ENCODE measurements around the gene KIF3B. TPM values are rescaled to one million over a fixed set of nuclear protein-coding genes. Genes with fewer than 3 reads are reported as not detected.
A peak's percentile ranks its signal among the peaks of the same experiment; 100 is the strongest.
"Not testable (repeated sequence)": the region's sequence is repeated elsewhere in the genome, so short reads cannot be mapped to it uniquely, and the experiment has no call there.

Gene KIF3B
- polyA plus RNA-seq, 4 donors, result 16.2 to 62.0 (median 26.5) TPM

- 71 to 87% (median 84%) methylated on average over 1 of the region's 1 CpG for WGBS, 3 donors
- Histone ChIP-seq H3K4me3 (ENCODE audit: low read depth in 1 of 3, low read length in 3 of 3) (no peak overlapping the region), H3K27ac (ENCODE audit: low read depth in 1 of 3, low read length in 2 of 3) (peak overlapping the region in 1 of 3 donors; percentile 11), H3K36me3 (ENCODE audit: control insufficient read depth in 3 of 3, insufficient read depth in 2 of 3, low read depth in 1 of 3, low read length in 3 of 3) (peaks cover 2 to 38% (median 7%) of the 10 kb centered on the region in 3 donors), H3K27me3 (ENCODE audit: control insufficient read depth in 3 of 3, insufficient read depth in 3 of 3, low read length in 3 of 3) (no peaks in the 10 kb centered on the region), H3K9me3 (ENCODE audit: control insufficient read depth in 2 of 2, insufficient read depth in 1 of 2, low read depth in 1 of 2, low read length in 1 of 2) (no peaks in the 10 kb centered on the region), H3K4me1 (ENCODE audit: control insufficient read depth in 3 of 3, insufficient read depth in 2 of 3, low read depth in 1 of 3, low read length in 2 of 3) (peaks cover 0 to 10% (median 2%) of the 10 kb centered on the region in 3 donors)
- FAIRE-seq, result no peak
- DNase-seq, result no peak
These were observed 43.9 kb downstream of the KIF3B start for GRCh38 chr20:32321390-32321789.

- not testable (repeated sequence) for H3K4me3 ChIP-seq (ENCODE audit: low read depth in 1 of 3, low read length in 3 of 3); DNase-seq; H3K27ac ChIP-seq (ENCODE audit: low read depth in 1 of 3, low read length in 2 of 3); FAIRE-seq; H3K27me3 ChIP-seq (ENCODE audit: control insufficient read depth in 3 of 3, insufficient read depth in 3 of 3, low read length in 3 of 3); H3K9me3 ChIP-seq (ENCODE audit: control insufficient read depth in 2 of 2, insufficient read depth in 1 of 2, low read depth in 1 of 2, low read length in 1 of 2)
- H3K36me3 ChIP-seq (ENCODE audit: control insufficient read depth in 3 of 3, insufficient read depth in 2 of 3, low read depth in 1 of 3, low read length in 3 of 3), result peaks cover 0 to 33% (median 2%) of the 10 kb centered on the region in 3 donors
- 96 to 99% (median 98%) methylated on average over 12 of the region's 12 CpGs for WGBS, 3 donors
- peaks cover 0 to 11% (median 2%) of the 10 kb centered on the region in 3 donors for H3K4me1 ChIP-seq (ENCODE audit: control insufficient read depth in 3 of 3, insufficient read depth in 2 of 3, low read depth in 1 of 3, low read length in 2 of 3)
These were observed 44.8 kb downstream of the KIF3B start for GRCh38 chr20:32322260-32322659.

GRCh38 chr20:32323761-32324160 is 46.3 kb downstream of the KIF3B start:
- Histone ChIP-seq H3K36me3 (ENCODE audit: control insufficient read depth in 3 of 3, insufficient read depth in 2 of 3, low read depth in 1 of 3, low read length in 3 of 3) (peaks cover 0 to 29% (median 1%) of the 10 kb centered on the region in 3 donors), H3K4me1 (ENCODE audit: control insufficient read depth in 3 of 3, insufficient read depth in 2 of 3, low read depth in 1 of 3, low read length in 2 of 3) (peaks cover 0 to 11% (median 2%) of the 10 kb centered on the region in 3 donors)
- not testable (repeated sequence) for FAIRE-seq; DNase-seq; H3K4me3 ChIP-seq (ENCODE audit: low read depth in 1 of 3, low read length in 3 of 3); H3K9me3 ChIP-seq (ENCODE audit: control insufficient read depth in 2 of 2, insufficient read depth in 1 of 2, low read depth in 1 of 2, low read length in 1 of 2); H3K27me3 ChIP-seq (ENCODE audit: control insufficient read depth in 3 of 3, insufficient read depth in 3 of 3, low read length in 3 of 3); H3K27ac ChIP-seq (ENCODE audit: low read depth in 1 of 3, low read length in 2 of 3)
- WGBS, 3 donors, result 94 to 95% (median 94%) methylated on average over 5 of the region's 5 CpGs

GRCh38 chr20:32325706-32326503 is 48.5 kb downstream of the KIF3B start:
- no peaks in the 10 kb centered on the region for H3K9me3 ChIP-seq (ENCODE audit: control insufficient read depth in 2 of 2, insufficient read depth in 1 of 2, low read depth in 1 of 2, low read length in 1 of 2)
- DNase-seq, result peak; percentile 64 to 79
- no peak for FAIRE-seq
- H3K4me3 ChIP-seq (ENCODE audit: low read depth in 1 of 3, low read length in 3 of 3), result no peak overlapping the region
- H3K36me3 ChIP-seq (ENCODE audit: control insufficient read depth in 3 of 3, insufficient read depth in 2 of 3, low read depth in 1 of 3, low read length in 3 of 3), result peaks cover 0 to 30% (median 2%) of the 10 kb centered on the region in 3 donors
- H3K4me1 ChIP-seq (ENCODE audit: control insufficient read depth in 3 of 3, insufficient read depth in 2 of 3, low read depth in 1 of 3, low read length in 2 of 3), result peaks cover 0 to 11% (median 2%) of the 10 kb centered on the region in 3 donors
- H3K27ac ChIP-seq (ENCODE audit: low read depth in 1 of 3, low read length in 2 of 3), result peak overlapping the region; percentile 14 to 79 (median 65)
- no peaks in the 10 kb centered on the region for H3K27me3 ChIP-seq (ENCODE audit: control insufficient read depth in 3 of 3, insufficient read depth in 3 of 3, low read length in 3 of 3)
- WGBS, 3 donors, result 38 to 64% (median 48%) methylated on average over 6 of the region's 6 CpGs

DNA sequence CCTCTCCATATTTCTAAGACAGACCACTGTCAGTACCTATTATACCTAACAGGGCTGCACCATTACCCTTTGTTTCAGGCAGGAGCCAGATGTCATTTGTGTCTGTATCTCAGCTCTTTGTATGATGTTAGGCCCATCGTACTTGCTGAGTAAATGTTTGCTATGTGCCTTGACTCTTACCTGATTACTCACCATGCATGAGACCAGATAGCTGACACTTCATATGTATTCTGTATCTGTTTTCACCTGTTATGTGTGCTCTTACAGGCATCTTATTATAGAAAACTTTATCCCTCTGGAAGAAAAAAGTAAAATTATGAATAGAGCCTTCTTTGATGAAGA is 49.0 kb downstream of the KIF3B start:
- Histone ChIP-seq H3K36me3 (ENCODE audit: control insufficient read depth in 3 of 3, insufficient read depth in 2 of 3, low read depth in 1 of 3, low read length in 3 of 3) (peaks cover 0 to 34% (median 7%) of the 10 kb centered on the region in 3 donors), H3K27ac (ENCODE audit: low read depth in 1 of 3, low read length in 2 of 3) (peak overlapping the region; percentile 14 to 79 (median 65)), H3K4me3 (ENCODE audit: low read depth in 1 of 3, low read length in 3 of 3) (no peak overlapping the region), H3K9me3 (ENCODE audit: control insufficient read depth in 2 of 2, insufficient read depth in 1 of 2, low read depth in 1 of 2, low read length in 1 of 2) (no peaks in the 10 kb centered on the region), H3K4me1 (ENCODE audit: control insufficient read depth in 3 of 3, insufficient read depth in 2 of 3, low read depth in 1 of 3, low read length in 2 of 3) (peaks cover 0 to 11% (median 2%) of the 10 kb centered on the region in 3 donors), H3K27me3 (ENCODE audit: control insufficient read depth in 3 of 3, insufficient read depth in 3 of 3, low read length in 3 of 3) (no peaks in the 10 kb centered on the region)
- WGBS, 3 donors, result 8 to 64% (median 35%) methylated on average over 1 of the region's 1 CpG
- FAIRE-seq (no peak), DNase-seq (peak; percentile 30 to 51)

- Histone ChIP-seq H3K27ac (ENCODE audit: low read depth in 1 of 3, low read length in 2 of 3) (peak overlapping the region in 1 of 3 donors; percentile 79), H3K4me3 (ENCODE audit: low read depth in 1 of 3, low read length in 3 of 3) (no peak overlapping the region), H3K9me3 (ENCODE audit: control insufficient read depth in 2 of 2, insufficient read depth in 1 of 2, low read depth in 1 of 2, low read length in 1 of 2) (no peaks in the 10 kb centered on the region), H3K4me1 (ENCODE audit: control insufficient read depth in 3 of 3, insufficient read depth in 2 of 3, low read depth in 1 of 3, low read length in 2 of 3) (peaks cover 0 to 11% (median 3%) of the 10 kb centered on the region in 3 donors), H3K27me3 (ENCODE audit: control insufficient read depth in 3 of 3, insufficient read depth in 3 of 3, low read length in 3 of 3) (no peaks in the 10 kb centered on the region), H3K36me3 (ENCODE audit: control insufficient read depth in 3 of 3, insufficient read depth in 2 of 3, low read depth in 1 of 3, low read length in 3 of 3) (peaks cover 0 to 41% (median 13%) of the 10 kb centered on the region in 3 donors)
- 92 to 94% (median 93%) methylated on average over 9 of the region's 9 CpGs for WGBS, 3 donors
- DNase-seq (no peak), FAIRE-seq (no peak)
These were observed 49.7 kb downstream of the KIF3B start for GRCh38 chr20:32327087-32327681.

DNA sequence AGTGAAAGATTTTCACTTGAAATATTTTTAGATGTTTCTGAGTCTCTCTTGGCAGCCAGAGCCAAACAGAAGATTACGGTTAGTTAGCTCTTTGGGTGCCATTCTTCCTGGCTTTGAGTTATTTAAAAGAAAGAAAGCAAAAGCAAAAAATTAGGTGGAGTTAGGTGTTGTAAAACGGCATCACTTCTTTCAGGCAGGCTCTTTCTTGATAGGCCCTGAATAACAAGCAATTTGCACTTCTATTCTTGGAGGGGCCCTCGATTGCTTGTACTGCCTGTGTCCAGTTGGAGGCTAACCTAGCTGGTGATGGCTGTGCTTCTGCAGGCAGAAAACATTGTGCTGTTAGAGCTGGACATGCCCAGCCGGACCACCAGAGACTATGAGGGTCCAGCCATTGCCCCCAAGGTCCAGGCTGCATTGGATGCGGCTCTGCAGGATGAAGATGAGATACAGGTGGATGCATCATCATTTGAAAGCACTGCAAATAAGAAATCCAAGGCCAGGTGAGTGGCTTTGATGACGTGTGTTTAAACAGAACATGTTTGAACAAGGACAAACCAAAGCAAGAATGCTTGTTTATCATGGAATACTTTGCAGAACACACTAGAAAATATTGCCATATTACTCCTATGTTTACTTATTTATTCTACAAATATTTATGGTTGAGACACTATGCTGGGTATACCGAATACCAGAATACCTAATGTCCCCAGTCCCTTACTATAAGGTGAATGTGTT is 52.5 kb downstream of the KIF3B start:
- H3K27me3 ChIP-seq (ENCODE audit: control insufficient read depth in 3 of 3, insufficient read depth in 3 of 3, low read length in 3 of 3), result no peaks in the 10 kb centered on the region
- no peak for DNase-seq
- peaks cover 3 to 44% (median 16%) of the 10 kb centered on the region in 3 donors for H3K36me3 ChIP-seq (ENCODE audit: control insufficient read depth in 3 of 3, insufficient read depth in 2 of 3, low read depth in 1 of 3, low read length in 3 of 3)
- no peak for FAIRE-seq
- no peaks in the 10 kb centered on the region for H3K9me3 ChIP-seq (ENCODE audit: control insufficient read depth in 2 of 2, insufficient read depth in 1 of 2, low read depth in 1 of 2, low read length in 1 of 2)
- H3K4me3 ChIP-seq (ENCODE audit: low read depth in 1 of 3, low read length in 3 of 3), result no peak overlapping the region
- H3K4me1 ChIP-seq (ENCODE audit: control insufficient read depth in 3 of 3, insufficient read depth in 2 of 3, low read depth in 1 of 3, low read length in 2 of 3), result peaks cover 0 to 13% (median 8%) of the 10 kb centered on the region in 3 donors
- WGBS, 3 donors, result 84 to 87% (median 84%) methylated on average over 7 of the region's 7 CpGs
- H3K27ac ChIP-seq (ENCODE audit: low read depth in 1 of 3, low read length in 2 of 3), result no peak overlapping the region

GRCh38 chr20:32330555-32330897 is 53.1 kb downstream of the KIF3B start:
- H3K27me3 ChIP-seq (ENCODE audit: control insufficient read depth in 3 of 3, insufficient read depth in 3 of 3, low read length in 3 of 3), result no peaks in the 10 kb centered on the region
- WGBS, 3 donors, result 83 to 100% (median 85%) methylated on average over 1 of the region's 1 CpG
- H3K4me3 ChIP-seq (ENCODE audit: low read depth in 1 of 3, low read length in 3 of 3), result no peak overlapping the region
- H3K9me3 ChIP-seq (ENCODE audit: control insufficient read depth in 2 of 2, insufficient read depth in 1 of 2, low read depth in 1 of 2, low read length in 1 of 2), result no peaks in the 10 kb centered on the region
- DNase-seq, result no peak
- peaks cover 3 to 47% (median 16%) of the 10 kb centered on the region in 3 donors for H3K36me3 ChIP-seq (ENCODE audit: control insufficient read depth in 3 of 3, insufficient read depth in 2 of 3, low read depth in 1 of 3, low read length in 3 of 3)
- H3K4me1 ChIP-seq (ENCODE audit: control insufficient read depth in 3 of 3, insufficient read depth in 2 of 3, low read depth in 1 of 3, low read length in 2 of 3), result peaks cover 0 to 10% (median 8%) of the 10 kb centered on the region in 3 donors
- no peak for FAIRE-seq
- H3K27ac ChIP-seq (ENCODE audit: low read depth in 1 of 3, low read length in 2 of 3), result no peak overlapping the region

Data from small intestine (tissue), 7 donors.